Measurements from ENCODE around the gene ASCL5.

DNA sequence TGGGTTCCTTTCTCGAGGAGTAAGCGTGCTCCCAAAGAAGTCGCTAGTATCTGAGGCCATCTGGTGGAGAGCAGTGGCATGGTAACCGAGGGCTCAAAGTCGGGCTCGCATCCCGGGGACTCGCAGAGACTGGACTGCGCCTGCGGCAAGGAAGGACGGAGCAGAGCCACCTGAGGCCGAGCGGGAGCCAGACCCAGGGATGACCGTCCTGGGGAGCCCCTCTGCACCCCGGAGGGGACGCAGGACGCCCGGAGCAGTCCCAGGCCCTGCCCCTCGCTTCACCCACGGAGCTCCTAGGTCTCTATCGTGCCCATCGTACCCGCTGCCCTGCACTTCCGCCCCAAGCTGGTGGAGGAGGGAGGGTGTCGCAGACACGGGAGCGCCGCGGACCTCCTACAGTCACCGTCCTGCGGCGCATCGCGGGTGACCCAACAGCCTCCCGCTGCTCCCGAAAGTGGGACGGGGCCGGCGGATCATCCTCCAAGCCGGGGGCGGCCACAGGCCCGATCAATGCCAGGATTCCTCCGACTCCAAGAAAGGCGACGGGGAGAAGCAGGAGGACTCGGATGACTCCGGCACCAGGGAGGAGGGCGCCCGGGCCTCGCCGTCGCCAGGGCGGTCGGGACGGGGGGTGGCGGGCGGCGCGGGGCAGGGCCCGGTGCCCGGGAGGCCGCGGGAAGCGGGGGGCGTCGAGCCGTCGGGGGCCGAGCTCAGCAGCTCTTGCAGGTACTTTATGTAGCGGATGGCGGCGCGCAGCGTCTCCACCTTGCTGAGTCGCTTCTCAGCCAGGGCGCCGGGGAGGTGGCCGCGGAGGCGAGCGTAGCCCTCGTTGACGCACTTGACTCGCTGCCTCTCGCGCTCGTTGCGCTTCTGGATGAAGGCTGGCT is 12.5 kb downstream of the ASCL5 start:
- TF ChIP-seq TAF1 (IDR thresholded peaks at IDR 0.05; ENCODE audit: borderline replicate concordance, low read depth, low read length) (no peak), POLR2A (IDR thresholded peaks at IDR 0.05; ENCODE audit: low read depth, low read length) (no peak)
